Neutrophil (primary cell): ENCODE measurements around the gene CDHR3.
A peak's percentile ranks its signal among the peaks of the same experiment; 100 is the strongest.

Source experiments
- H3K27ac ChIP-seq: fragments of 200-600 bp; sonication (generic); 2 replicates; pipeline ENCODE4 v1.5.1; 2016; ENCODE audit warnings: mild to moderate bottlenecking, moderate library complexity
- H3K27me3 ChIP-seq: fragments of 200-600 bp; sonication (generic); 2 replicates; pipeline ENCODE4 v1.6.0; 2016; ENCODE audit warnings: mild to moderate bottlenecking
- H3K36me3 ChIP-seq: fragments of 200-600 bp; sonication (generic); 2 replicates; pipeline ENCODE4 v1.5.1; 2017
- H3K4me1 ChIP-seq, 2 experiments: fragments of 200-600 bp in 1 of 2; sonication (generic) in 1 of 2; 1 replicate in 1 of 2; 2 replicates in 1 of 2; pipeline versions ENCODE4 v1.5.1 to v1.6.1; 2013 to 2016; ENCODE audit warnings: low read depth in 1 of 2, low read length in 1 of 2, mild to moderate bottlenecking in 1 of 2, moderate library complexity in 1 of 2; ENCODE audit not compliant: control insufficient read depth in 1 of 2, insufficient read depth in 1 of 2
- H3K4me3 ChIP-seq, 2 experiments: fragments of 200-600 bp in 1 of 2; sonication (generic) in 1 of 2; 1 replicate in 1 of 2; 2 replicates in 1 of 2; pipeline ENCODE4 v1.5.1; 2013 to 2016; ENCODE audit warnings: low read depth in 1 of 2, low read length in 1 of 2, mild to moderate bottlenecking in 1 of 2, moderate library complexity in 1 of 2
- H3K9me3 ChIP-seq: fragments of 200-600 bp; sonication (generic); 2 replicates; pipeline ENCODE4 v1.5.1; 2016
- TF ChIP-seq, protein P1 (sequence below): fragments of 200-600 bp; sonication (generic); IDR thresholded peaks from 2 replicates; pipeline ENCODE4 v1.5.1; 2016; ENCODE audit warnings: antibody characterized with exemption

CDHR3 gene

DNA sequence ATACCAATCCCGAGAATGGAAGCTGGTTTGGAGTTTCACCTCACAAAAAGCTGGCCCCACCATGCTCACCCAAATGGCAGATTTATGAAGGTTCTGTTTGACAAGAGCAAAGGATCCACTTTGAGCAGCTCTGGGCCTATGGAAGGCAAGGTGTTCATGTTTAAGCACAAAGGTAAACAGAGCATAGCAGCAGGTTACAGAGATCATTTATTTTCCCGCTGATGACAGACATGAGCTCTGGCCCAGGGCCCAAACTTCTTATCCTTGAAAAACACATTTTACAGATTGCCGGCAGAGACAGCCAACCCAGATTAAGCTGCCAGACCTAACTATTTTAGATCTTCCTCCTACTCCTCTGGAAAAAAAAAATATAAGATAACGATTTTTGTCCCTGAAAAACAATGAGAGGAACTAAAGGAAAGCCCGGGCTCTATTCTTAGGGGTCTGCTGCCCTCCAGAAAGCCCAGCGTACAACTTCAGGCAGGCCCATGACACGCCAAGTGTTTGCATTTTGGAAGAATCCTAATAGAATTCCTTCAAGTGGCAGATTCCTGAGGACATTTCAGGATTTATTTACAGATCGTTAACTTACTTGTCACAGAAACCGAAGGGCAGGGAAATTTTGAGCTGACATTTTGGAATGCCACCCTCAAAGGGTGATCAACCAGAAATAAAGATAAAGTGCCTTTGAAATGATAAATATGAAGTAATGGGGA is 109.1 kb downstream of the CDHR3 start:
- no peak overlapping the region for H3K4me3 ChIP-seq
- TF ChIP-seq, protein P1, sequence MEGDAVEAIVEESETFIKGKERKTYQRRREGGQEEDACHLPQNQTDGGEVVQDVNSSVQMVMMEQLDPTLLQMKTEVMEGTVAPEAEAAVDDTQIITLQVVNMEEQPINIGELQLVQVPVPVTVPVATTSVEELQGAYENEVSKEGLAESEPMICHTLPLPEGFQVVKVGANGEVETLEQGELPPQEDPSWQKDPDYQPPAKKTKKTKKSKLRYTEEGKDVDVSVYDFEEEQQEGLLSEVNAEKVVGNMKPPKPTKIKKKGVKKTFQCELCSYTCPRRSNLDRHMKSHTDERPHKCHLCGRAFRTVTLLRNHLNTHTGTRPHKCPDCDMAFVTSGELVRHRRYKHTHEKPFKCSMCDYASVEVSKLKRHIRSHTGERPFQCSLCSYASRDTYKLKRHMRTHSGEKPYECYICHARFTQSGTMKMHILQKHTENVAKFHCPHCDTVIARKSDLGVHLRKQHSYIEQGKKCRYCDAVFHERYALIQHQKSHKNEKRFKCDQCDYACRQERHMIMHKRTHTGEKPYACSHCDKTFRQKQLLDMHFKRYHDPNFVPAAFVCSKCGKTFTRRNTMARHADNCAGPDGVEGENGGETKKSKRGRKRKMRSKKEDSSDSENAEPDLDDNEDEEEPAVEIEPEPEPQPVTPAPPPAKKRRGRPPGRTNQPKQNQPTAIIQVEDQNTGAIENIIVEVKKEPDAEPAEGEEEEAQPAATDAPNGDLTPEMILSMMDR, result no peak
- no peaks in the 10 kb centered on the region for H3K36me3 ChIP-seq
- H3K4me1 ChIP-seq, result peaks cover 25 to 30% of the 10 kb centered on the region in 2 experiments
- H3K27ac ChIP-seq, result peak overlapping the region; percentile 67
- H3K27me3 ChIP-seq, result no peaks in the 10 kb centered on the region
- H3K9me3 ChIP-seq, result no peaks in the 10 kb centered on the region

- Histone ChIP-seq H3K27ac (no peak overlapping the region), H3K4me3 (no peak overlapping the region)
- TF ChIP-seq, protein P1, result no peak
These were observed 109.6 kb downstream of the CDHR3 start for GRCh38 chr7:106072715-106073091.

GRCh38 chr7:106073701-106074100 is 110.6 kb downstream of the CDHR3 start:
- H3K27me3 ChIP-seq, result no peaks in the 10 kb centered on the region
- no peak overlapping the region for H3K4me3 ChIP-seq
- no peaks in the 10 kb centered on the region for H3K9me3 ChIP-seq
- no peaks in the 10 kb centered on the region for H3K36me3 ChIP-seq
- no peak overlapping the region for H3K27ac ChIP-seq
- TF ChIP-seq, protein P1, result no peak
- peaks cover 25 to 35% of the 10 kb centered on the region in 2 experiments for H3K4me1 ChIP-seq

More at GRCh38 chr7:106072715-106073091, 109.6 kb downstream of the CDHR3 start:
- no peaks in the 10 kb centered on the region for H3K9me3 ChIP-seq
- no peaks in the 10 kb centered on the region for H3K36me3 ChIP-seq
- no peaks in the 10 kb centered on the region for H3K27me3 ChIP-seq
- peaks cover 25 to 35% of the 10 kb centered on the region in 2 experiments for H3K4me1 ChIP-seq

- Histone ChIP-seq H3K9me3 (no peaks in the 10 kb centered on the region), H3K4me3 (no peak overlapping the region), H3K27ac (no peak overlapping the region), H3K27me3 (no peaks in the 10 kb centered on the region), H3K36me3 (no peaks in the 10 kb centered on the region), H3K4me1 (peaks cover 25 to 35% of the 10 kb centered on the region in 2 experiments)
- TF ChIP-seq, protein P1, result no peak
These were observed 111.2 kb downstream of the CDHR3 start for GRCh38 chr7:106074257-106074656.

DNA sequence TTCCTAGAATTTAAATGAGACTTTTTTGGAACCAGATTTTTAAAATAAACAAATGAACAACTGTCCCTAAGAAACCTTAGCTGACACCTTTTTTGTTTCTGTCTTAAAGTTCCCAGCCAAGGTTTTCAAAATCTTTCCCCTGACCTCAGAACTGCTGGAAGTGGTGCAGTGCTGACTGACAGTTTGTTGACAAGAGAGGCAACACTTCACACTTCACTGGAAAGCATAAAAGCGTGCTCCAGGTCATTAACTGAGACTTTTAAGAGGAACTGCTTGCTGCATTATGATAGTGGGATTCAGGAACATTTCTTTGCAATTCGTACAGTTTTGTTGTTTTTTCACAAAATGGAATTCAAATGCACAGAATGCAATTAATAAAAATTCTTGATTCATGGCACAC is 112.9 kb downstream of the CDHR3 start:
- H3K9me3 ChIP-seq, result no peaks in the 10 kb centered on the region
- no peak overlapping the region for H3K27ac ChIP-seq
- no peaks in the 10 kb centered on the region for H3K27me3 ChIP-seq
- peaks cover 19 to 24% of the 10 kb centered on the region in 2 experiments for H3K4me1 ChIP-seq
- H3K4me3 ChIP-seq, result no peak overlapping the region
- TF ChIP-seq, protein P1, result no peak
- H3K36me3 ChIP-seq, result no peaks in the 10 kb centered on the region
